Neuronal stem cell (in vitro differentiated cells): ENCODE measurements around the gene TF.

Experiments
- DNase-seq: peaks from one replicate; pipeline ENCODE4 v3.0.0-alpha.2; 2013; ENCODE audit warnings: low spot score
- H2AFZ ChIP-seq: one replicate; pipeline ENCODE4 v1.6.1; 2013; ENCODE audit warnings: mild to moderate bottlenecking, low read length, inconsistent platforms
- H2AK5ac ChIP-seq: 2 replicates; pipeline ENCODE4 v1.6.1; 2013; ENCODE audit warnings: low read depth, mild to moderate bottlenecking, inconsistent platforms, low read length, moderate library complexity, mixed read lengths
- H2BK120ac ChIP-seq: 2 replicates; pipeline ENCODE4 v1.6.1; 2013; ENCODE audit warnings: low read depth, mild to moderate bottlenecking, inconsistent platforms, low read length, moderate library complexity, mixed read lengths
- H2BK12ac ChIP-seq: one replicate; pipeline ENCODE4 v1.6.1; 2013; ENCODE audit warnings: low read length, inconsistent platforms
- H2BK15ac ChIP-seq: 2 replicates; pipeline ENCODE4 v1.6.1; 2013; ENCODE audit warnings: mild to moderate bottlenecking, low read length, inconsistent platforms, mixed read lengths
- H2BK5ac ChIP-seq: one replicate; pipeline ENCODE4 v1.6.1; 2013; ENCODE audit warnings: inconsistent platforms, mild to moderate bottlenecking, low read length, moderate library complexity
- H3K14ac ChIP-seq: one replicate; pipeline ENCODE4 v1.6.1; 2013; ENCODE audit warnings: low read length, inconsistent platforms
- H3K18ac ChIP-seq: 2 replicates; pipeline ENCODE4 v1.6.1; 2013; ENCODE audit warnings: low read length, inconsistent platforms
- H3K23ac ChIP-seq: 2 replicates; pipeline ENCODE4 v1.6.1; 2013; ENCODE audit warnings: low read depth, mild to moderate bottlenecking, mixed read lengths, low read length, inconsistent platforms; ENCODE audit not compliant: poor library complexity
- H3K27ac ChIP-seq: replicated peaks from 3 replicates; pipeline ENCODE4 v1.5.1; 2013; ENCODE audit warnings: low read length, inconsistent platforms
- H3K27me3 ChIP-seq, 3 experiments: 2 replicates each; pipeline ENCODE4 v1.6.1; 2013; ENCODE audit warnings: low read length in 3 of 3, mild to moderate bottlenecking in 2 of 3, inconsistent platforms in 1 of 3, low read depth in 1 of 3, mixed read lengths in 1 of 3, moderate library complexity in 1 of 3; ENCODE audit not compliant: control insufficient read depth in 3 of 3, insufficient read depth in 3 of 3
- H3K36me3 ChIP-seq, 2 donors: replicated peaks in 1 of 2; 2 replicates each; pipeline ENCODE4 v1.6.1; 2013; ENCODE audit warnings: low read length in 2 of 2; ENCODE audit not compliant: control insufficient read depth in 2 of 2, insufficient read depth in 2 of 2
- H3K4ac ChIP-seq: 2 replicates; pipeline ENCODE4 v1.6.1; 2013; ENCODE audit warnings: inconsistent platforms, mild to moderate bottlenecking, low read length, moderate library complexity
- H3K4me1 ChIP-seq, 2 donors: 1 replicate in 1 of 2; 2 replicates in 1 of 2; pipeline ENCODE4 v1.6.1; 2013; ENCODE audit warnings: low read length in 2 of 2, low read depth in 1 of 2; ENCODE audit not compliant: control insufficient read depth in 2 of 2, insufficient read depth in 1 of 2
- H3K4me2 ChIP-seq: one replicate; pipeline ENCODE4 v1.6.1; 2013; ENCODE audit warnings: mild to moderate bottlenecking, low read length, inconsistent platforms; ENCODE audit not compliant: insufficient read depth, poor library complexity, severe bottlenecking
- H3K4me3 ChIP-seq, 2 donors: 2 replicates each; pipeline ENCODE4 v1.5.1; 2013; ENCODE audit warnings: low read length in 2 of 2, mild to moderate bottlenecking in 2 of 2, inconsistent platforms in 1 of 2, moderate library complexity in 1 of 2
- H3K79me1 ChIP-seq: one replicate; pipeline ENCODE4 v1.6.1; 2013; ENCODE audit warnings: low read depth, mild to moderate bottlenecking, inconsistent platforms, low read length, moderate library complexity
- H3K9ac ChIP-seq: one replicate; pipeline ENCODE4 v1.6.1; 2013; ENCODE audit warnings: mild to moderate bottlenecking, low read depth, low read length, inconsistent platforms; ENCODE audit not compliant: poor library complexity
- H3K9me3 ChIP-seq, 2 donors: replicated peaks in 1 of 2; 2 replicates each; pipeline versions ENCODE3 to v1.6.1; 2013; ENCODE audit warnings: low read length in 2 of 2, mild to moderate bottlenecking in 2 of 2, inconsistent platforms in 1 of 2, low read depth in 1 of 2, mixed read lengths in 1 of 2, moderate library complexity in 1 of 2; ENCODE audit not compliant: control insufficient read depth in 2 of 2, insufficient read depth in 1 of 2
- H4K8ac ChIP-seq: one replicate; pipeline ENCODE4 v1.6.1; 2013; ENCODE audit warnings: low read depth, mild to moderate bottlenecking, inconsistent platforms, low read length, moderate library complexity
- H4K91ac ChIP-seq: one replicate; pipeline ENCODE4 v1.6.1; 2013; ENCODE audit warnings: low read length, low read depth, mild to moderate bottlenecking, inconsistent platforms; ENCODE audit not compliant: poor library complexity
- WGBS, 2 donors: extraction: QIAGEN DNeasy Blood & Tissue Kit; methylation state at CpG; one replicate each; pipeline ENCODE4 v1.1.7; 2013; ENCODE audit warnings: missing lambda C conversion rate in 2 of 2, mixed read lengths in 1 of 2; ENCODE audit not compliant: insufficient read length in 2 of 2, insufficient replicate concordance in 1 of 2; ENCODE audit errors: extremely low coverage in 2 of 2; 5-methylcytosine and 5-hydroxymethylcytosine counted together

The TF gene

GRCh38 chr3:133838916-133839800, 93.0 kb downstream of the TF start:
- no peak for DNase-seq
- Histone ChIP-seq H4K91ac (no peak overlapping the region), H3K4me1 (no peaks in the 10 kb centered on the region), H3K79me1 (no peaks in the 10 kb centered on the region), H2AFZ (no peak overlapping the region), H3K4me2 (no peak overlapping the region), H3K14ac (no peak overlapping the region), H2BK120ac (no peak overlapping the region), H2AK5ac (no peak overlapping the region), H3K36me3 (peaks cover 0 to 18% of the 10 kb centered on the region in 2 donors), H2BK12ac (no peak overlapping the region), H2BK15ac (no peak overlapping the region), H4K8ac (no peak overlapping the region), H3K18ac (no peak overlapping the region), H3K9me3 (peaks cover 0 to 4% of the 10 kb centered on the region in 2 donors), H3K23ac (no peak overlapping the region), H3K4me3 (no peak overlapping the region), H2BK5ac (no peak overlapping the region), H3K27me3 (peaks cover 0 to 9% (median 0%) of the 10 kb centered on the region in 3 experiments), H3K4ac (no peak overlapping the region), H3K9ac (no peak overlapping the region), H3K27ac (no peak overlapping the region)
- no CpG with 5 or more reads among the region's 12 CpGs for WGBS, 2 donors

GRCh38 chr3:133840055-133840737, 94.0 kb downstream of the TF start:
- DNase-seq = no peak
- WGBS, 2 donors = no CpG with 5 or more reads among the region's 9 CpGs
- Histone ChIP-seq H3K4ac (no peak overlapping the region), H3K4me1 (peaks cover 0 to under 1% of the 10 kb centered on the region in 2 donors), H3K23ac (no peak overlapping the region), H3K9me3 (peaks cover 0 to 2% of the 10 kb centered on the region in 2 donors), H3K27ac (no peak overlapping the region), H2BK5ac (no peak overlapping the region), H3K9ac (no peak overlapping the region), H2BK15ac (no peak overlapping the region), H3K4me2 (no peak overlapping the region), H2BK120ac (no peak overlapping the region), H4K91ac (no peak overlapping the region), H3K79me1 (no peaks in the 10 kb centered on the region), H3K27me3 (peaks cover 0 to 6% (median 0%) of the 10 kb centered on the region in 3 experiments), H2AK5ac (no peak overlapping the region), H3K4me3 (no peak overlapping the region), H2BK12ac (no peak overlapping the region), H4K8ac (no peak overlapping the region), H3K14ac (no peak overlapping the region), H3K18ac (no peak overlapping the region), H2AFZ (no peak overlapping the region), H3K36me3 (peaks cover 0 to 14% of the 10 kb centered on the region in 2 donors)

GRCh38 chr3:133840767-133841166, 94.6 kb downstream of the TF start:
- no peak overlapping the region for H3K27ac ChIP-seq
- no peak overlapping the region for H2AK5ac ChIP-seq
- peak overlapping the region; percentile 43 for H3K14ac ChIP-seq
- H3K4ac ChIP-seq = no peak overlapping the region
- no peak overlapping the region for H2BK120ac ChIP-seq
- H3K18ac ChIP-seq = peak overlapping the region; percentile 34
- H3K36me3 ChIP-seq = peaks cover 0 to 12% of the 10 kb centered on the region in 2 donors
- H3K4me3 ChIP-seq = no peak overlapping the region
- no peak overlapping the region for H2BK5ac ChIP-seq
- H3K9me3 ChIP-seq = peaks cover 0 to 2% of the 10 kb centered on the region in 2 donors
- no peak overlapping the region for H2BK15ac ChIP-seq
- H3K4me1 ChIP-seq = peaks cover 0 to 2% of the 10 kb centered on the region in 2 donors
- H3K79me1 ChIP-seq = no peaks in the 10 kb centered on the region
- H3K9ac ChIP-seq = peak overlapping the region; percentile 12
- H2BK12ac ChIP-seq = no peak overlapping the region
- H3K4me2 ChIP-seq = no peak overlapping the region
- no peak for DNase-seq
- no peak overlapping the region for H4K8ac ChIP-seq
- no CpG with 5 or more reads among the region's 6 CpGs for WGBS, 2 donors
- peak overlapping the region; percentile 1 for H3K23ac ChIP-seq
- no peak overlapping the region for H4K91ac ChIP-seq
- H2AFZ ChIP-seq = no peak overlapping the region
- H3K27me3 ChIP-seq = peaks cover 0 to 4% (median 0%) of the 10 kb centered on the region in 3 experiments

GRCh38 chr3:133841196-133841595, 95.0 kb downstream of the TF start:
- H2AK5ac ChIP-seq = no peak overlapping the region
- no peak overlapping the region for H3K4me2 ChIP-seq
- WGBS, 2 donors = no CpG with 5 or more reads among the region's 8 CpGs
- H3K27ac ChIP-seq = no peak overlapping the region
- peak overlapping the region; percentile 1 for H3K23ac ChIP-seq
- H3K36me3 ChIP-seq = peaks cover 0 to 12% of the 10 kb centered on the region in 2 donors
- peaks cover 0 to 2% of the 10 kb centered on the region in 2 donors for H3K9me3 ChIP-seq
- no peak overlapping the region for H2BK15ac ChIP-seq
- H3K14ac ChIP-seq = peak overlapping the region; percentile 43
- no peak overlapping the region for H3K18ac ChIP-seq
- DNase-seq = no peak
- no peak overlapping the region for H2AFZ ChIP-seq
- peaks cover 0 to 2% of the 10 kb centered on the region in 2 donors for H3K4me1 ChIP-seq
- H3K79me1 ChIP-seq = no peaks in the 10 kb centered on the region
- H3K4ac ChIP-seq = no peak overlapping the region
- H2BK12ac ChIP-seq = no peak overlapping the region
- peak overlapping the region; percentile 12 for H3K9ac ChIP-seq
- H4K8ac ChIP-seq = no peak overlapping the region
- no peak overlapping the region for H2BK120ac ChIP-seq
- no peak overlapping the region for H2BK5ac ChIP-seq
- H3K4me3 ChIP-seq = no peak overlapping the region
- H3K27me3 ChIP-seq = peaks cover 0 to 4% (median 0%) of the 10 kb centered on the region in 3 experiments
- H4K91ac ChIP-seq = no peak overlapping the region
